Right renal cortex interstitium (tissue), 3 donors: ENCODE results near the gene DNASE1L3. TPM values are rescaled to one million over a fixed set of nuclear protein-coding genes. Genes with fewer than 3 reads are reported as not detected.
"Not testable (repeated sequence)": the region's sequence is repeated elsewhere in the genome, so short reads cannot be mapped to it uniquely, and the experiment has no call there.

Source experiments
- DNase-seq, 3 donors: peaks; one replicate each; pipeline ENCODE4 v3.0.0-alpha.2; 2013; ENCODE audit warnings: low read depth in 3 of 3, low spot score in 2 of 3
- polyA plus RNA-seq, 3 donors: library from polyadenylated mRNA; unstranded; fragments of 120-200 nt; gene quantifications; one replicate each; pipeline ENCODE4 v1.2.1, GENCODE V29; 2013; ENCODE audit not compliant: insufficient read length in 3 of 3

The DNASE1L3 gene
- polyA plus RNA-seq, 3 donors: 4.3 to 14.0 (median 4.5) TPM

GRCh38 chr3:58236527-58237237 is 25.9 kb upstream of the DNASE1L3 start:
- no peak for DNase-seq

DNA sequence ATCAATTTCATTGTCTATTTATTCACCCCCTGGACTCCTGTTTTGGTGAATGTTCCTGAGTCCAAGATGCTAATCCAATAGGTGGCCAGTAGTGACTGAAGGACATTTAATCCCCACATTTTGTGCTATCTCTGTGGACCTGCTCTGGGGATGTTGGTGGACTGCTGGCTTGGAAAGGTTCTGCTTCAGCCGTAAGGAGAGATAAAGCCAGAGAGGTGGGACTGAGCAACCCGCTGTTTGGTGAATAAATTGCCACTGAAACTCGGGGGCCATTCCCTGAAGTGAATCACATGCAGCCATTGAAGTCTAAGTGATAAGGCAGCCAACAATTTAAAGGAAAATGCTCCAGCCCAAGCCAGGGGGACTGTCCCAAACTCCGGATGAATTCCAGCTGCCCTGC is 25.2 kb upstream of the DNASE1L3 start:
- no peak for DNase-seq

DNA sequence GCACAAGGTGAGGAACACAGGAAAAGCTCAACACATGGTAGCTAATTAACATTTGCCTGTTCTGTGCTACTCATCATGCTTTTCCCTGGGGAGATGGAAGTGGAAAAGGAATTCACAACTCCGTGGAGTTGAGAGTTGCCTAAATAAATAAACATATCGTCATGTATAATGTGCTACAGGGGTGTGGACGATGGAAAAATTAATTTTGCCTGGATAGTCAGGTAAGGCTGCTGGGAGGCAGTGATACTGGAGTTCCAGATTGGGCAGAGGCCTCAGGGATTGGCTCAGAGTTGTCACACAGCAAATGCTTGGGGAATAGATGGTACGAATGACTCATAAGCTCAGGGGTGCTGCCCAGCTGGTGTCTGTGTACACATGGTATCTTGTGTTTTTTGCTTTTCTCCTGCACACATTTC is 23.8 kb upstream of the DNASE1L3 start:
- no peak for DNase-seq

GRCh38 chr3:58231666-58232065 is 20.9 kb upstream of the DNASE1L3 start:
- DNase-seq: no peak

DNA sequence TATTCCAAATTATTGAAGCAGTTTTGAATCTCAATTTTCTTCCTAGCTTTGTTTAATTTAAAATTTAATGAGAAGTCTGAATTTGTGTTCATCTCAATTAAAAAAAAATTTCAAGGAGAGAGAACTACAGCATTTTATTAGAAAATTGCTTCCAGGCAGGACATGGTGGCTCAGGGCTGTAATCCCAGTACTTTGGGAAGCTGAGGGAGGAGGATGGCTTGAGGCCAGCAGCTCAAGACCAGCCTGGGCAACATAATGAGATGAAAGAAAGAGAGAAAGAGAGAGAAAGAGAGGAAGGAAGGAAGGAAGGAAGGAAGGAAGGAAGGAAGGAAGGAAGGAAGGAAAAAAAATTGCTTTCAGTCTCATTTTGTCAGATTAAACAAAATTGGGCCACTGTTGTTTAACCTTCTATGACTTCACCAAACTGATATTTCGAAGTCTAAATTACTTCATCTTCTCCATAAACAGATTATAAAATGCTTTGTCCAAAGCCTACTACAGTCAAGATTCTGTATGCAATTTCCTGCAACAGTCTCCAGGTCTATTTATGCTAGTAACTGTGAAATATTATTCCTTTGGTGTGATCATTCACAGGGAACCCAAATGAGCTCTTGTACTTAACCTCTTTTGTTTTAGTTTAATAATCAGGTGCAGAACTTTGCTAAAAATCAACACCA is 20.2 kb upstream of the DNASE1L3 start:
- no peak for DNase-seq

- not testable (repeated sequence) for DNase-seq
These were observed 17.2 kb upstream of the DNASE1L3 start for GRCh38 chr3:58227933-58228332.

DNA sequence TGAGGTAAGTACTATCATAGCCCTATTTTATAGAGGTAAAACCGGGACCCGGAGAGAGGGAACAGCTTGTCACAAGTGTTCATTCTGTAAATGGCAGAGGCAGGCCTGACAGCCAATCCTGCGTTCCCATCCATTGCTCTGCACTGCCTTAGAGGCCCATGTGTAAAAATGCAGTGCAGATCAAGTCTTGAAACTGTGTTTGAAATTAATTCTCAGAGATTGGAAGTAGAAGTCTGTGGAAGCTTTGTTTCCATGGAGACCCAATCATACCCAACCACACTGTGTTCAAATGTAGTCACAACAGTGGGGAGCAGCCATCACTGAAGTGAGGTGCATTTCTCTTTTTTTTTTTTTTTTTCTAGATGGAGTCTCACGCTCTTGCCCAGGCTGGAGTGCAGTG is 13.1 kb upstream of the DNASE1L3 start:
- no peak for DNase-seq

DNA sequence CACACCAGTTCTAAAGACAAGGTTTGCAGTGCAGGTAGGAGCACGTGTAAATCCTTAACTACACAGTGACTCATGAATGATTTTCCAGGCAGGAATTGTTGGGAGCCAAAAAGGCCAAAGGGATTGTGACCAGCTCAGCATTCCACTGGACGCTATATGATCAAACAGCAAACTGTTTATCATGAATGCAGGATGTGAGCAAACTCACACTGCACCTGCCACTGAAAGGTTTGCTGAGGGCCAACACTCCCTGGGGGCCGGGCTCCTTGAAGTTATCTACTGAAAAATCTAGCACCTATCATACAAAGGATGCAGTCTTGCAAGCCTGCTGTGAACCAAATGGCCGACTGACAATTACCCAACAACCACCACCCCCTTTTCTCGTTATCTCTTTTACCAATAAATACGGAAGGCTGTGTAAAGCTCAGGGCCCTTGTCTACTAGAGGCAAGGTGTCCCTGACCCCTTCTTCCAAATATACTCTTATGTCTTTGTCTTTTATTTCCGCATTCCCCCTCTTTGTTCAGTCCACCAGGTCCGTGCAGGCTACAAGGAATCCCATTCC is 11.5 kb upstream of the DNASE1L3 start:
- DNase-seq: no peak

- no peak for DNase-seq
These were observed 8.1 kb upstream of the DNASE1L3 start for GRCh38 chr3:58218904-58219303.

DNA sequence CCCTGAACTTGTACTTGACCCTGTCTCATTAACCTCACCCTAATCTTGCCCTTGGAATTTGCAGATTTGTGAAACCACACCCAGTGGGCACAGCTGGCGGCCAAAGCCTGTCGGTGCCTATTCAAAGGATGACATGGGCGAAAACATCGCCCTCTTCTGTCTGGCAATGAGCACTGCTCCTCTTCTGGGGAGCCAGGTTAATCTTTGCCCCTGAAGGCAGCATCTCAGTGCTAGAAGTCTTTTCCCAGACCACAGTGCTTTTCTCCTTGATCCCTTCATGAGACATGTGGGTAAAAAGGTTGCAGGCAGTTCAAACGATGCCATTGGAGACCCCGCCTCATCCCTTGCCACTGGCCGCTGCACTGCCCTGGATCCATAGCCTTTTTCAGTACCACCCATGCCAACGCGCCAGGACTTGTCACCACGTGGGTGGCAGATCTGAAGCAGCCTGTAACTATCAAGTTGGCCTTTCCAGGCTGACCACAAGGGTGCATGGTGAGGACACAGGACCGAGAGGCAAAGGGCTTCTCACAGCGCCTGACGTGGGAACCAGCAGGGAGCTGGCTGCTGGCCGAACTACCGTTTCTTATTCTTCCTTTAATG is 6.5 kb upstream of the DNASE1L3 start:
- DNase-seq: no peak

- DNase-seq: no peak
These were observed 5.9 kb upstream of the DNASE1L3 start for GRCh38 chr3:58216496-58217195.

GRCh38 chr3:58215317-58216025 is 4.7 kb upstream of the DNASE1L3 start:
- no peak for DNase-seq

DNA sequence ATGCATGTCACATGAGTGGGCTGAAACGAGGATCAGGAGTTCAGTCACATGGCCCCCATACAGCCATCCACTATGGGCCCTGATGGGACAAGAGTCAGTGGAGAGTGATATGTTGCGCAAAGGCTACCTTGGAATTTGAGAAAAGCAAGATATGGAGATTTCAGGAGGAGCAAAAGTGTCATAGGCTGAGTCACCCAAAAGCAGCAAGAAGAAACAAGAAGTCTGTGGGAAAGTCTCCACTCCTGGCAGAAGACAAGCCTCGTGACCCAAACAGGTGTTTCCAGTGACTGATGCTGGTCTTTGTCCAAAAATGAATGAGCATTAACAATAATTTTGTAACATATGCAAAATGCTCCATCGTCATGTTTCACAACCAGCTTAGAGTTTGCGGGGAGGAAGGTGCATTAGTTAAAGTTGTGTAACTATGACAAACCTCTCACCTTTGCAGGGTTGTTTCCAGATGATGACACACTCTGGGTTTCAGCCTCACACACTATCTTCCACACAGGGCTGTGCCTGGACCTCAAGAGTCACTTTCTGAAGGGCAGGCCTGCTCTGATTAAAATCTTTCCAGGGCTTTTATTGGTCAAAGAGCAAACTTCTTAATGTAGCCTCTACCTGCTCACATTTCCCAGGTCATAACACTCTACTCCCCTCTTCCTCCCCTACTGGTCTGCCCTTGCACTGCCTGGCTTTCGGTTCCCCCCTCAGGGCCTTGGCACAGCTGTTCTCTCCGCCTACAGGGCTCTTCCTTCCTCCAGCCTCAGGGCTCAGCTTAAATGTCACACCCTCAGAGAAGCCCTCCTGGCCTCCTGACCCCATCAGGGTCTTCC is 3.9 kb upstream of the DNASE1L3 start:
- DNase-seq: no peak

DNA sequence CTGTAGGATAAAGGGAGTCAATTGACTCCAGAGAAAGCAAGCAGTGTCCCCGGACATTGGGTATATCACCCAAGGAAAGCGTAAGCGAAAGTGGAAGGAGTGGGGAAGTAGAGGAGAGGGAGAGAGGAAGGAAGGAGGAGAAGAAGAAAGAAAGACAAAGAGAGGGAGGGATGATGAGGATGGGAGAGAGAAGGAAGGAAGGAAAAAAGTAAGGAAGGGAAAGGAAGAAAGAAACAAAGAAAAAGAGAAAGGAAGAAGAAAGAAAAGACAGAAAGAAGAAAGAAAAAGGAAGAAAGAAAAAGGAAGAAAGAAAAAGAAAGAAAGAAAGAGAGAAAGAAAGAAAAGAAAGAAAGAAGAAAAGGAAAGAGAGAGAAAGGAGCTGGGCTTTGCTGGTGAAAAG is 839 bp downstream of the DNASE1L3 start:
- no peak for DNase-seq

GRCh38 chr3:58207954-58208353 is 2.8 kb downstream of the DNASE1L3 start:
- DNase-seq: no peak

GRCh38 chr3:58206406-58207011 is 4.3 kb downstream of the DNASE1L3 start:
- no peak for DNase-seq

- DNase-seq: no peak
These were observed 4.8 kb downstream of the DNASE1L3 start for GRCh38 chr3:58205981-58206380.

DNA sequence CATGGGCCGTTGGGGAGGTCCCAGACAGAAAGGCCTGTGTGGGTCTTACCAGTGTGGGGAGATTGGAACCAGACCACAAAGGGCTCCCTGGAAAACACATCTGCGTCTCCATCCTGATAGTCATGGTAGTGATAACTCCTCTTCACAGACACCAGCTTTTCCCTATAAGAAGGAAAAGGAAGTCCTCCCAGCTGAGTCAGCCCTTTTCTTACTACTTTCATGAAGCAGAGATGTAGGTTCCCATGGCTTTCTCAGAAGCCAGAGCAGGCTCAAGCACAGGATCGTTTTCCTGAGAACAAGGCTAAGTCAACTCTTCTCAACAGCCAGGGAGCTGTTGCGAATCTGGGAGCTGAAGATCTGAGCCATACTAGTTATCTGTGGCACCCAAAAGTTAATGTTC is 6.1 kb downstream of the DNASE1L3 start:
- DNase-seq: no peak

GRCh38 chr3:58203541-58203940 is 7.2 kb downstream of the DNASE1L3 start:
- no peak for DNase-seq
